ENCODE measurements around the gene RIPOR3.
"Not testable (repeated sequence)": the region's sequence is repeated elsewhere in the genome, so short reads cannot be mapped to it uniquely, and the experiment has no call there.

RIPOR3 gene

GRCh38 chr20:50607850-50608749 lies 83.2 kb downstream of the RIPOR3 start:
- DNase-seq (ENCODE audit: low spot score), result no peak

- no peak for DNase-seq (ENCODE audit: low spot score)
These were observed 83.9 kb downstream of the RIPOR3 start for GRCh38 chr20:50607436-50607835.

GRCh38 chr20:50605136-50605535 lies 86.2 kb downstream of the RIPOR3 start:
- DNase-seq (ENCODE audit: low spot score), result no peak

- no peak for DNase-seq (ENCODE audit: low spot score)
These were observed 86.9 kb downstream of the RIPOR3 start for GRCh38 chr20:50604451-50604850.

- DNase-seq (ENCODE audit: low spot score), result no peak
These were observed 88.8 kb downstream of the RIPOR3 start for GRCh38 chr20:50602432-50603088.

- DNase-seq (ENCODE audit: low spot score), result no peak
These were observed 89.6 kb downstream of the RIPOR3 start for GRCh38 chr20:50601511-50602431.

GRCh38 chr20:50600281-50600895 lies 91.0 kb downstream of the RIPOR3 start:
- no peak for DNase-seq (ENCODE audit: low spot score)

- DNase-seq (ENCODE audit: low spot score), result not testable (repeated sequence)
These were observed 92.6 kb downstream of the RIPOR3 start for GRCh38 chr20:50598768-50599167.

- no peak for DNase-seq (ENCODE audit: low spot score)
These were observed 93.3 kb downstream of the RIPOR3 start for GRCh38 chr20:50598074-50598473.

- DNase-seq (ENCODE audit: low spot score), result no peak
These were observed 93.9 kb downstream of the RIPOR3 start for GRCh38 chr20:50597406-50597969.

GRCh38 chr20:50596694-50597021 lies 94.7 kb downstream of the RIPOR3 start:
- DNase-seq (ENCODE audit: low spot score), result no peak

- no peak for DNase-seq (ENCODE audit: low spot score)
These were observed 95.2 kb downstream of the RIPOR3 start for GRCh38 chr20:50595988-50596693.

GRCh38 chr20:50595433-50595895 lies 95.9 kb downstream of the RIPOR3 start:
- no peak for DNase-seq (ENCODE audit: low spot score)

- DNase-seq (ENCODE audit: low spot score), result no peak
These were observed 96.5 kb downstream of the RIPOR3 start for GRCh38 chr20:50594591-50595432.

GRCh38 chr20:50594231-50594590 lies 97.1 kb downstream of the RIPOR3 start:
- no peak for DNase-seq (ENCODE audit: low spot score)

- no peak for DNase-seq (ENCODE audit: low spot score)
These were observed 98.4 kb downstream of the RIPOR3 start for GRCh38 chr20:50593005-50593335.

GRCh38 chr20:50592282-50593004 lies 98.9 kb downstream of the RIPOR3 start:
- DNase-seq (ENCODE audit: low spot score), result no peak

- no peak for DNase-seq (ENCODE audit: low spot score)
These were observed 100.0 kb downstream of the RIPOR3 start for GRCh38 chr20:50591233-50591852.

- no peak for DNase-seq (ENCODE audit: low spot score)
These were observed 101.0 kb downstream of the RIPOR3 start for GRCh38 chr20:50590348-50590664.

Data from AG08395 (cell line).